GM23248 (cell line): ENCODE results near the gene CENPT. TPM values are rescaled to one million over a fixed set of nuclear protein-coding genes. Genes with fewer than 3 reads are reported as not detected.

ENCODE experiments used
- DNase-seq: peaks from one replicate; pipeline ENCODE4 v3.0.0-alpha.2; 2015
- H2AFZ ChIP-seq: fragments of 200-600 bp; sonication (generic); 2 replicates; pipeline ENCODE4 v1.6.1; 2016; ENCODE audit warnings: antibody characterized with exemption
- H3F3A ChIP-seq: fragments of 200-600 bp; sonication (generic); 2 replicates; pipeline ENCODE4 v1.6.1; 2016; ENCODE audit warnings: mild to moderate bottlenecking, antibody characterized with exemption, mixed run types; ENCODE audit not compliant: insufficient read depth
- H3K27ac ChIP-seq: fragments of 200-600 bp; sonication (generic); 2 replicates; pipeline ENCODE4 v1.5.1; 2016; ENCODE audit warnings: mild to moderate bottlenecking
- H3K27me3 ChIP-seq: fragments of 200-600 bp; sonication (generic); replicated peaks from 2 replicates; pipeline ENCODE4 v1.6.1; 2016; ENCODE audit warnings: mild to moderate bottlenecking; ENCODE audit not compliant: insufficient read depth
- H3K36me3 ChIP-seq: fragments of 200-600 bp; sonication (generic); 2 replicates; pipeline ENCODE4 v1.6.1; 2016; ENCODE audit warnings: low read depth, mild to moderate bottlenecking
- H3K4me1 ChIP-seq: fragments of 200-600 bp; sonication (generic); 2 replicates; pipeline ENCODE4 v1.6.1; 2016; ENCODE audit warnings: mild to moderate bottlenecking; ENCODE audit not compliant: insufficient read depth
- H3K4me2 ChIP-seq: fragments of 200-600 bp; sonication (generic); one replicate; pipeline ENCODE4 v1.6.1; 2016; ENCODE audit warnings: mild to moderate bottlenecking; ENCODE audit not compliant: unreplicated experiment
- H3K4me3 ChIP-seq: fragments of 200-600 bp; sonication (generic); 2 replicates; pipeline ENCODE4 v1.5.1; 2016; ENCODE audit warnings: mild to moderate bottlenecking
- H3K79me2 ChIP-seq: fragments of 200-600 bp; sonication (generic); 2 replicates; pipeline ENCODE4 v1.6.1; 2016; ENCODE audit warnings: mild to moderate bottlenecking; ENCODE audit not compliant: insufficient read depth
- H3K9ac ChIP-seq: fragments of 200-600 bp; sonication (generic); 2 replicates; pipeline ENCODE4 v1.6.1; 2016; ENCODE audit warnings: mild to moderate bottlenecking
- H3K9me2 ChIP-seq: fragments of 200-600 bp; sonication (generic); 2 replicates; pipeline ENCODE4 v1.6.1; 2016; ENCODE audit warnings: mixed run types, mild to moderate bottlenecking, moderate library complexity; ENCODE audit not compliant: insufficient read depth
- H3K9me3 ChIP-seq: fragments of 200-600 bp; sonication (generic); one replicate; pipeline ENCODE4 v1.6.1; 2017; ENCODE audit warnings: low read depth
- H4K20me1 ChIP-seq: fragments of 200-600 bp; sonication (generic); 2 replicates; pipeline ENCODE4 v1.6.0; 2016; ENCODE audit not compliant: insufficient read depth
- EZH2 ChIP-seq: fragments of 200-600 bp; sonication (generic); IDR thresholded peaks from 2 replicates; pipeline ENCODE4 v1.6.1; 2018; ENCODE audit warnings: antibody characterized with exemption, mild to moderate bottlenecking; ENCODE audit not compliant: insufficient read depth, poor library complexity, severe bottlenecking
- EZH2phosphoT487 ChIP-seq: fragments of 200-600 bp; sonication (generic); IDR thresholded peaks from 2 replicates; pipeline ENCODE4 v1.6.1; 2018; ENCODE audit warnings: antibody characterized with exemption, moderate library complexity, mild to moderate bottlenecking, low read depth; ENCODE audit not compliant: insufficient read depth
- WGBS, 2 experiments: methylation state at CpG; one replicate each; pipeline ENCODE4 v1.1.6; 2015 to 2017; ENCODE audit warnings: low lambda C conversion rate in 2 of 2, low coverage in 1 of 2; ENCODE audit errors: missing lambda C conversion rate in 2 of 2; 5-methylcytosine and 5-hydroxymethylcytosine counted together
- in situ Hi-C: fragments of 300-500 bp; cut with MboI; formaldehyde crosslinking; loops from 2 replicates; pipeline ENCODE4 v1.15.0; 2020
- polyA plus RNA-seq: library from polyadenylated mRNA; unstranded; fragments of >200 nt; fragmentation: Nextera tagmentation; extraction: Ambion mirVana; gene quantifications from 2 replicates; pipeline ENCODE4 v1.2.1, GENCODE V29; 2016
- total RNA-seq: library from RNA; depleted of rRNA; stranded (reverse); fragments of >200 nt; shearing (Covaris generic); gene quantifications from 2 replicates; pipeline ENCODE4 v1.2.3, GENCODE V29; 2014

Gene CENPT
- total and polyA plus RNA-seq, 2 experiments from 2014 or later = 53.4 to 63.1 TPM

GRCh38 chr16:67833415-67834241 is 13.9 kb downstream of the CENPT start:
- no peaks in the 10 kb centered on the region for H3K27me3 ChIP-seq
- in situ Hi-C loops = no loop called here

GRCh38 chr16:67833030-67833414 is 14.5 kb downstream of the CENPT start:
- DNase-seq = peak; percentile 94
- Histone ChIP-seq H3K9me3 (no peaks in the 10 kb centered on the region), H4K20me1 (no peaks in the 10 kb centered on the region), H3K9ac (peak overlapping the region; percentile 99), H2AFZ (peak overlapping the region; percentile 93), H3K27me3 (no peaks in the 10 kb centered on the region), H3F3A (no peaks in the 10 kb centered on the region), H3K4me3 (peak overlapping the region; percentile 93), H3K4me1 (peaks cover 6% of the 10 kb centered on the region), H3K36me3 (peaks cover 6% of the 10 kb centered on the region; the same call in 1 of the 2 replicates), H3K27ac (peak overlapping the region; percentile 89), H3K9me2 (no peaks in the 10 kb centered on the region), H3K79me2 (peaks cover 31% of the 10 kb centered on the region), H3K4me2 (peak overlapping the region; percentile 87)
- TF ChIP-seq EZH2phosphoT487 (no peak), EZH2 (no peak)
- WGBS, 2 experiments = 0% methylated on average over 3 of the region's 3 CpGs
- in situ Hi-C loops = no loop called here

More at GRCh38 chr16:67833415-67834241, 13.9 kb downstream of the CENPT start:
- Histone ChIP-seq H3K79me2 (peaks cover 31% of the 10 kb centered on the region), H3K9ac (peak overlapping the region; percentile 99), H3K27ac (peak overlapping the region; percentile 89), H3K9me3 (no peaks in the 10 kb centered on the region), H4K20me1 (no peaks in the 10 kb centered on the region), H3K4me1 (peaks cover 6% of the 10 kb centered on the region), H3K36me3 (peaks cover 6% of the 10 kb centered on the region; the same call in 1 of the 2 replicates), H3K4me3 (peak overlapping the region; percentile 93), H2AFZ (peak overlapping the region; percentile 93), H3K9me2 (no peaks in the 10 kb centered on the region), H3F3A (no peaks in the 10 kb centered on the region), H3K4me2 (peak overlapping the region; percentile 87)
- peak; percentile 97 for DNase-seq
- WGBS, 2 experiments = 1 to 3% methylated on average over 45 to 49 of the region's 49 CpGs
- TF ChIP-seq EZH2 (no peak), EZH2phosphoT487 (no peak)

GRCh38 chr16:67828651-67829050 is 18.8 kb downstream of the CENPT start:
- Histone ChIP-seq H3K79me2 (peaks cover 27% of the 10 kb centered on the region), H3K9me2 (no peaks in the 10 kb centered on the region), H3K4me3 (no peak overlapping the region), H3K36me3 (peaks cover 6% of the 10 kb centered on the region; the same call in 1 of the 2 replicates), H4K20me1 (no peaks in the 10 kb centered on the region), H2AFZ (no peak overlapping the region), H3K9me3 (no peaks in the 10 kb centered on the region), H3K27ac (no peak overlapping the region), H3K27me3 (no peaks in the 10 kb centered on the region), H3K9ac (no peak overlapping the region), H3F3A (no peaks in the 10 kb centered on the region), H3K4me2 (no peak overlapping the region), H3K4me1 (peaks cover 6% of the 10 kb centered on the region)
- in situ Hi-C loops = no loop called here
- TF ChIP-seq EZH2phosphoT487 (no peak), EZH2 (no peak)
- DNase-seq = no peak
- 50 to 81% methylated on average over 1 to 4 of the region's 4 CpGs for WGBS, 2 experiments

GRCh38 chr16:67825906-67826305 is 21.6 kb downstream of the CENPT start:
- 0 out of 2 replicates have a peak, but pooled peaks cover 9% of the 10 kb centered on the region for H3F3A ChIP-seq
- H3K27ac ChIP-seq = no peak overlapping the region
- no peaks in the 10 kb centered on the region for H3K9me3 ChIP-seq
- H3K27me3 ChIP-seq = no peaks in the 10 kb centered on the region
- H3K9me2 ChIP-seq = no peaks in the 10 kb centered on the region
- H3K4me3 ChIP-seq = no peak overlapping the region
- 0 out of 2 replicates have a peak, but pooled peaks cover 6% of the 10 kb centered on the region for H3K36me3 ChIP-seq
- H3K4me2 ChIP-seq = no peak overlapping the region
- in situ Hi-C loops = no loop called here
- DNase-seq = no peak
- 0 out of 2 replicates have a peak, but pooled peaks cover 6% of the 10 kb centered on the region for H3K4me1 ChIP-seq
- 90 to 92% methylated on average over 14 of the region's 14 CpGs for WGBS, 2 experiments
- no peak overlapping the region for H2AFZ ChIP-seq
- no peaks in the 10 kb centered on the region for H4K20me1 ChIP-seq
- no peaks in the 10 kb centered on the region for H3K79me2 ChIP-seq
- H3K9ac ChIP-seq = no peak overlapping the region
- TF ChIP-seq EZH2phosphoT487 = no peak
- TF ChIP-seq EZH2 = no peak
